ENCODE measurements around the gene TCERG1L. TPM values are rescaled to one million over a fixed set of nuclear protein-coding genes. Genes with fewer than 3 reads are reported as not detected.

Gene TCERG1L
- total and polyA plus RNA-seq, 9 of the 15 experiments (the other 6 are each of a cell fraction or from before 2014, with no cell fraction given) = not detected

- BruUV-seq (replicated peaks) = no TSS peak
- Histone ChIP-seq H3K9me1 (ENCODE audit: control insufficient read depth, insufficient read depth, low read length) (no peaks in the 10 kb centered on the region), H3K9ac (ENCODE audit: insufficient read depth in 1 of 2, low read depth in 2 of 2, low read length in 2 of 2) (no peak overlapping the region), H3K79me2 (ENCODE audit: control insufficient read depth, insufficient read depth, low read length) (no peaks in the 10 kb centered on the region), H4K20me1 (replicated peaks; ENCODE audit: control insufficient read depth, insufficient read depth, low read length) (no peaks in the 10 kb centered on the region), H3K4me1 (replicated peaks in 1 of 2; ENCODE audit: control insufficient read depth in 2 of 2, insufficient read depth in 2 of 2, low read length in 2 of 2) (no peaks in the 10 kb centered on the region), H2AFZ (ENCODE audit: low read depth, low read length) (no peak overlapping the region), H3K9me3 (replicated peaks; ENCODE audit: control insufficient read depth, insufficient read depth, low read depth, low read length) (no peaks in the 10 kb centered on the region), H3K27ac (ENCODE audit: extremely low read depth, low read depth, low read length) (no peak overlapping the region), H3K27me3 (ENCODE audit: control insufficient read depth in 2 of 2, insufficient read depth in 2 of 2, low read length in 2 of 2) (no peaks in the 10 kb centered on the region), H3K4me2 (ENCODE audit: insufficient read depth, low read length) (no peak overlapping the region), H3K4me3 (no peak overlapping the region), H3K36me3 (ENCODE audit: control insufficient read depth, insufficient read depth, low read length) (no peaks in the 10 kb centered on the region)
- POLR2A ChIA-PET = interaction anchor here (0.6 kb wide), 1 partner anchor 436 kb away, joined by 3 read pairs; no protein-coding TSS in a partner anchor
- 0% methylated on average over 3 of the region's 3 CpGs for whole genome bisulfite sequencing (ENCODE audit: insufficient coverage, low coverage, missing lambda C conversion rate)
- intact Hi-C loops (cut with micrococcal nuclease) (no loop called here), in situ Hi-C loops (cut with MboI) (no loop called here)
- FAIRE-seq (no peak), ATAC-seq (no peak), DNase-seq (ENCODE audit: extremely low read depth in 1 of 4, low spot score in 3 of 4) (no peak)
- TF ChIP-seq CHCHD3 (CRISPR knock-in tag; IDR thresholded peaks at IDR 0.05) = no peak
- no peak for TF ChIP-seq ZNF76 (CRISPR knock-in tag; IDR thresholded peaks at IDR 0.05; ENCODE audit: borderline replicate concordance)
- TF ChIP-seq NCOR1 (IDR thresholded peaks at IDR 0.05) = no peak
- TF ChIP-seq SRSF9 (IDR thresholded peaks at IDR 0.05; ENCODE audit: borderline replicate concordance, low read depth, low read length) = no peak
- TF ChIP-seq CBX2 (IDR thresholded peaks at IDR 0.05; ENCODE audit: insufficient read depth, low read length, poor library complexity, severe bottlenecking) = no peak
- no peak for TF ChIP-seq ZNF644 (tag; IDR thresholded peaks at IDR 0.05; ENCODE audit: low read depth)
- TF ChIP-seq OTX1 (CRISPR knock-in tag; IDR thresholded peaks at IDR 0.05) = no peak
- no peak for TF ChIP-seq SNRNP70 (optimal IDR thresholded peaks at IDR 0.05; ENCODE audit: low read depth, low read length)
- no peak for TF ChIP-seq FOS (IDR thresholded peaks at IDR 0.05; ENCODE audit: extremely low read depth, insufficient read length)
- no peak for TF ChIP-seq ZNF407 (IDR thresholded peaks at IDR 0.05; ENCODE audit: low read depth)
- TF ChIP-seq ZNF347 (CRISPR knock-in tag; IDR thresholded peaks at IDR 0.05; ENCODE audit: low read depth) = no peak
- TF ChIP-seq ZNF324 (CRISPR knock-in tag; IDR thresholded peaks at IDR 0.05) = no peak
- CTCF ChIA-PET (ENCODE audit: low intra/inter-chr PET ratio) = no interaction called here
These were observed 11.0 kb downstream of the TCERG1L start for GRCh38 chr10:131300508-131300907.
